GM18507 (cell line): ENCODE results near the gene NLRX1.
A peak's percentile ranks its signal among the peaks of the same experiment; 100 is the strongest.
"Not testable (repeated sequence)": the region's sequence is repeated elsewhere in the genome, so short reads cannot be mapped to it uniquely, and the experiment has no call there.

Experiments used
- DNase-seq: peaks from one replicate; pipeline ENCODE4 v3.0.0; 2011; ENCODE audit warnings: low read depth; ENCODE audit not compliant: insufficient read length; ENCODE audit errors: extremely low spot score
- FAIRE-seq: peaks from 2 replicates; lab custom pipeline; 2011; peaks lifted over from hg19 to GRCh38; lab: Jason Lieb, UNC

The NLRX1 gene

DNA sequence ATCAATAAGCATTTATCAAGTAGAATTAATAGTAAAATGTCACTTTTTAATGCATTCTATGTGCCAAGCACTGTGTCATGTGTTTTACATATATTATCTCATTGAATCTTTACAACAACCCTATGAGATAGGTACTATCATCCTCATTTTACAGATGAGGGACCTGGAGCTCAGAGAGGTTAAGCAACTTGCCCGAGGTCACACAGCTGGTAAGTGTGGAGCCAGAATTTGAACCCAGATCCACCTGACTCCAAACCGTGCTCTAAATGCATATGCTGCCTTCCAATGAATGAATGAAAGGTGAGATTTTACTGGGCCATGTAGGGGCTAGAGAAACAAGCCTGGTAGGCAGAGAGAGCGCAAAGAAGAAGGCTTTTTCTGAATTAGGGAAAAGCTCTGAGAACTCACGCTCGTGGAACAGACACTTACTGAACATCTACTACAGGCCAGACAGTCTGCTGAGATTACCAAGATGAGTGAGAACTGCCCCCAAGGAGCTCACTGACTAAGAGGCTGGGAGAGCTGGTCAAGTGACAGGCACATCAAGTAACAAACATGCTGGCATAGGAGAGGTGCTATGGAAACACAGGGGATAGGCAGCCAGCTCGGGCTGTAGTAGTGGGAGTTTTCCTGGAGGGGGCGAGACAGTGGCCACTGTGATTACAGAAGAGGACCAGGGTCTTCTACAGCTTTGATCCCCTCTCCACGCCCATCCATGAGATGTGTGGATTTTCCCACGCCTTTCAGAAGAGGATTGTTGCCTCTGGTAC lies 15.3 kb upstream of the NLRX1 start:
- no peak for DNase-seq
- no peak for FAIRE-seq

DNA sequence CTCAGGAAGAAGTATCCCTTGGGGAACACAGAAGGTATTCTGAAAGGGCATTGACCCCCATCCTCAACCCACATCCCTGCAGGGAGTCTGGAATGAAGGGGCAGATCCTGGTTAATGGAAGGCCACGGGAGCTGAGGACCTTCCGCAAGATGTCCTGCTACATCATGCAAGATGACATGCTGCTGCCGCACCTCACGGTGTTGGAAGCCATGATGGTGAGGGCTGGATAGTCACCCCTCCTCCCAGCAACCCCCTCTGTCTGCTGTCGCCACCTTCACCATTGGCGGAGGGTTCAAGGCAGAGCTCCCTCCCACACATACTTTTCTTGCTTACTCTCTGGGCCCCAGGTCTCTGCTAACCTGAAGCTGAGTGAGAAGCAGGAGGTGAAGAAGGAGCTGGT lies 14.3 kb upstream of the NLRX1 start:
- DNase-seq (no peak), FAIRE-seq (no peak)

DNA sequence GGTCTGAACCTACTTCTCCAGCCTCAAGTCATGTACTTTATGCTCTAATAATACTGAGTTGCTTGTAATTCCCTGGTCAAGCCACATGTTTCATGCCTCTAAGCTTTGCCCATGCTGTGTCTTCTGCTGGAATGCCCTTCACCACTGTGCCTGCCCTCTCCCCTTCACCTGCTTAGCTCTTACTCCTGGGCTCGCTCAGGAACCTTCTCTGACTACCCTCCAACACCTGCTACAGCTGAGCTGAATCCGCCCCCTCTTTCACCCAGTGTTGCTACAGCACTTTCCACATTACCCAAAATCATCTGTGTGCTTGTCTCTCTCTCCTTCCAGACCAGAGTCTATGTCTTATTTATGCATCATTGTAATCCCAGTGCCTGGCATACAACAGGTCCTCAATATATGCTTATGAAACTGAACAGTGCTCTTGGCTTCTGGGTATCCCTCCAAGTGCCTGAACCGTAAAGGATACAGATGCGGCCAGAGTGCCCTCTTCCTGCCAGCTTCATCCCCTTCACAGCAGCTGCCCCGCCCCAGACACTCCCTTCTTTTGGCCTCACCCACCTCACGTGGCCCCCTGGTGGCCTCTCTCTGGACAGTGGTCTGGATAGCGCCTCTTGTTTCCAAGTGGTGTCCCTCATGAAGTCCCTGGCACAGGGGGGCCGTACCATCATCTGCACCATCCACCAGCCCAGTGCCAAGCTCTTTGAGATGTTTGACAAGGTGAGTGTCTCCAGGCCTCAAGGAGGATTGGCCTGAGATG lies 12.6 kb upstream of the NLRX1 start:
- no peak for FAIRE-seq
- DNase-seq = no peak

DNA sequence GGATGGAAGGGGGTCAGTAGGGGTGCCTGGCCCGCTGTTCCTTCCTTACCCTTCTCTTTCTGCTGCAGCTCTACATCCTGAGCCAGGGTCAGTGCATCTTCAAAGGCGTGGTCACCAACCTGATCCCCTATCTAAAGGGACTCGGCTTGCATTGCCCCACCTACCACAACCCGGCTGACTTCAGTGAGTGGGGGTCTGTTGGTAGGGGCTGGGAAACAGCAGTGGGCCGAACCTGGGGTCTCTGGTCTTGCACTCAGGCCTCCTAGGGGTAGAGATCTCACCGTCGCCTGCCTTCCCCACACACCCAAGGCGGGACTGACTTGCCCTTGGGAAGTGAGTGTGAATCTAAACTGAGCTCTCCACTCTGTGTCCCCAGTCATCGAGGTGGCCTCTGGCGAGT lies 12.0 kb upstream of the NLRX1 start:
- FAIRE-seq (no peak), DNase-seq (no peak)

DNA sequence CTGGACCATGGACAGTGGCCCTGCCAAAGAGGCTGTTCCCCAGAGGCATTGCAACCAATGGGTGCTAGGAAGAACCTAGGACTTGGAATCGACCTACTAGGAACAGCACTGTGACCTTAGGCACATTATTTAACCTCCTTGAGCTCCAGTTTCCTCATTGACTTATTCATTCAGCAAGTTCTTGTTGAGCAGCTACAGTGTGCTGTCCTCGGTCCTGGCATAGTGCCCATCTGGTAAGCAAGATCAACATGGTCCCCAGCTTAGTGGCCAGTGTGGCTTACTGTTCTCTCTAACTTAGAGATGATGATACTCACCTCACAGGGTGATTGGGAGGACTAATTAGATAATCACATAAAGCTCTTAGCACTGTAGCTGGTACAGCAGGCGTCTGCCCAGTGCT lies 11.5 kb upstream of the NLRX1 start:
- no peak for DNase-seq
- FAIRE-seq = no peak

DNA sequence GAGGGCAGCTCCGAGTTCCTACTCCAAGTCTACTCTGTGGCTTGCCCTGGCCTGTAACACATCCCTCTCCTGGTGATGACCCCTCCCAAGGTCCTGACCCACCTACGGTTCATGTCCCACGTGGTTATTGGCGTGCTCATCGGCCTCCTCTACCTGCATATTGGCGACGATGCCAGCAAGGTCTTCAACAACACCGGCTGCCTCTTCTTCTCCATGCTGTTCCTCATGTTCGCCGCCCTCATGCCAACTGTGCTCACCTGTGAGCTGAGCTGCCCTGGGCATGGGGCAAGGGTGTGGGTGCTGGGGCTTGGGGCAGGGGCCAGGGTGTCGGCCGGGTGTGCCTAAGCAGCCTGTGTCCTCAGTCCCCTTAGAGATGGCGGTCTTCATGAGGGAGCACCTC lies 10.1 kb upstream of the NLRX1 start:
- FAIRE-seq = no peak
- DNase-seq = no peak

DNA sequence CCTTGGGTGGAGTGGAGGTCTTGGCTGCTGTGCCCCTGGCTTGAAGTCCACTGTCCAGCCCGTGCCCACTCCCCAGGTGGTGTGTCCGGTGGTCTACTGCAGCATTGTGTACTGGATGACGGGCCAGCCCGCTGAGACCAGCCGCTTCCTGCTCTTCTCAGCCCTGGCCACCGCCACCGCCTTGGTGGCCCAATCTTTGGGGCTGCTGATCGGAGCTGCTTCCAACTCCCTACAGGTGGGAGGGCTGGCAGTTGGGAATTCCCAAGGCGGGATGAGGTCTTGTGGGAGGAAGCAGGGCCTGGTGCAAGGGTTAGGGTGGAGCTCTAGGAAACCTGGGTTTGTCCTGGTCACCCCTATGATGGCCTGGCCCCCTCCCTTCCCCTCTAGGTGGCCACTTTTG lies 8.4 kb upstream of the NLRX1 start:
- FAIRE-seq = no peak

DNA sequence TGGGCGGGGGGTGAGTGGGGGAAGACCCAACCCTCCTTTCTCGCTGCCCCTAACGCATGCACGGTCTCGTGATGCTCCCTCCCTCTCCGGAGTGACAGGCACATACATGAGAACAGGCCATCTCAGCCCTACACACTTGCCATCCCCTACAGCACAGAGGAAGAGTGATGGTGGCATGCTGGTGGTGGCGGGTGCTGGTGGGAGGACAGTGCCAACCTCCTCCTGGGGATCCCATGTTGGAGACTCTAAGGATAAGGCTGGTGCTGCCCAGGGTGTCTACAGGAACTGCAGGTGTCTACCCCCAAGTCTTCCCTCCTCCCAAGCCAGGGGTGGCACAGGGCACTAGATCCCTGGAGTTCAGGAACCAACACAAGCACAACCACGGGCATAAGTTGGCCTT lies 6.7 kb upstream of the NLRX1 start:
- no peak for FAIRE-seq

More for the DNA sequence above, 8.4 kb upstream of the NLRX1 start:
- DNase-seq = no peak

DNA sequence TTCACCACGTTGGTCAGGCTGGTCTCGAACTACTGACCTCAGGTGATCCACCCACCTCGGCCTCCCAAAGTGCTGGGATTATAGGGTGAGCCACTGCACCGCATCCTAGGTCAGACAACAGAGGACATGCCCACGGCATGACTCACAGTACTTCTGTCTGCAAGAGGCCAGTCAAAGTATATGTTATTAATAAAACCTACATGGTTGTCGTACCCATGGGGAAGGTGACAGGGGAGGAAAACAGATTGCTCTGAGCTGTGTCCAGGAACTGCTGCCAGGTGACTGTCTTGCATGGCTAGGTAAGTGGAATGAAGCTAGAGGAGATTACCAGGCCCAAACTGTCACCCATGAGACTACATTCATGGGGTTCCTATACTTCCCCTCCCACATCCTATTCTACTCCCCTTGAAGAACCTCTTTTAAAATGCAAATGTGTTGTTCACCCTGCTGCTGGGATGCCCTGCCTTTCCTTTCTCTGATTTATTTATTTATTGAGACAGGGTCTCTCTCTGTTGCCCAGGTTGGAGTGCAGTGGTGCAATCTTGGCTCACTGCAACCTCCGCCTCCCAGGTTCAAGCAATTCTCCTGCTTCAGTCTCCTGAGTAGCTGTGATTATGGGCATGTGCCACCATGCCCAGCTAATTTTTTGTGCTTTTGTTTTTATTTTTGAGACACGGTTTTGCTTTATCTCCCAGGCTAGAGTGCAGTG lies 2.0 kb upstream of the NLRX1 start:
- DNase-seq = no peak
- no peak for FAIRE-seq

More for the DNA sequence above, 6.7 kb upstream of the NLRX1 start:
- DNase-seq = no peak

DNA sequence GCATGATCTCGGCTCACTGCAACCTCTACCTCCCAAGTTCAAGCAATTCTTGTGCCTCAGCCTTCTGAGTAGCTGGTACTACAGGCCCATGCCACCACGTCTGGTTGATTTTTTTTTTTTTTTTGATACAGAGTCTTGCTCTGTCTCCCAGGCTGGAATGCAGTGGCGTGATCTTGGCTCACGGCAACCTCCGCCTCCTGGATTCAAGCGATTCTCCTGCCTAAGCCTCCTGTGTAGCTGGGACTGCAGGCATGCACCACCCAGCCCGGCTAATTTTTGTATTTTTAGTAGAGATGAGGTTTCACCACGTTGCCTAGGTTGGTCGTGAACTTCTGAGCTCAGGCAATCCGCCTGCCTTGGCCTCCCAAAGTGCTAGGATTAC lies 1.5 kb upstream of the NLRX1 start:
- FAIRE-seq, DNase-seq: not testable (repeated sequence)

DNA sequence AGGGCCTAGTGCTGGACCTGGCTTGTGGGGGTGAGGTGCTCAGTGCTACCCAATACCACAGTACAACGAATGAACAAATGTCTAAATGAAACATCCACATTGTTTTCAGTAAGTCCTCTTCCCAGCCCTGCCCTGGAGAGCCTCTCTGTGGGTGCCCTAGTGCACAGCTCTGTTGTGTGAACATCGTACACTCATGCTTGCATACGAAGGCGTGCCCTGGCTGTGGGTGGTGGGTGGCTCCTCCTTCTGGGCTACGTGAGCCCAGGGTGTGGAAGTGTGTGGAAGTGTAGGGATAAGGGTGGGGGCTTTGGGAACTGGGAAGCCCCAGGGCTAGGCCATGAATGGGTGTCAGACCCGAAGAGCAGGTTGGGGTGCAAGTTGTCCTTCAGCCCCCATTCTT lies 592 bp upstream of the NLRX1 start:
- no peak for DNase-seq

DNA sequence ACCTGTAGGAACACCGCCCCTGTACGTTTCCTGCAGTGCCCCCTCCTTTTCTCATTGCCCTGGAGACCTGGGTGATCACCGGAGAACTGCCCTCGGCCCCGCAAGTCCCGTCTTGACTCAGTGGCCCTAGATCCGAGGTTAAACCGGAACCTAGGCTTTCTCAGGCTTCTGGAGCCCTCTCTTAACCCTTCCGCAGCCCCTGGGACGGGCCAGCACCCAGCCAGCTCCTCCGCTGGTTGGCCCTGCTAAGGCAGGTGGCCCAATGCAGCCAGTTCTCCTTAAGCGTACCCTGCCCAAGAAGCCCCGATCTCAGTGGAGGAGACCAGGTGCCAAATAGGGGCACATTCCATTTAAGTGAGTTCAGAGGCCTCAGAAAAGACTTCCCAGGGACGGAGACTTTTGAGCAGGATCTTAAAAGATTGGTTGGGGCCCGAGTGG lies 776 bp downstream of the NLRX1 start:
- peak; percentile 39 for DNase-seq

More for the DNA sequence above, 592 bp upstream of the NLRX1 start:
- FAIRE-seq = no peak

DNA sequence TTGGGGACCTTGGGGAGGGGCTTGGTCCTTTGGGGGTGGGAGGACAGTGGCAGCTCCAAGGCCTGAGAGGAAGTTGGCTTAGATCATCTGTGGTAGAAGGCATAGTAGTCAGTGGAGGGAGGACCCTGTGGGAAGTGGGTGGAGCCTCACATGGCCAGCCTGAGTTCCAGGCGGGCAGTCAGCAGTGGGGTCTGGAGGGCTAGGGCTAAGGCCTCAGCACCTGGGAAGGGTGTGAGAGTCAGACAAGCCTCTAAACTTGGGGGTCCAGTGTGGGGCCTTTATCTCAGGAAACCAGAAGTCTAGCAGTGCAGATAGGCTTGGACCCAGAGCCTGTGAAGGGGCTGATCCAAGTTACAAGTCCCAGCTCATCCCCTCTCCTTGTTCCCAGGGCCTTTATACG lies 4.0 kb downstream of the NLRX1 start:
- no peak for FAIRE-seq

More for the DNA sequence above, 776 bp downstream of the NLRX1 start:
- no peak for FAIRE-seq

DNA sequence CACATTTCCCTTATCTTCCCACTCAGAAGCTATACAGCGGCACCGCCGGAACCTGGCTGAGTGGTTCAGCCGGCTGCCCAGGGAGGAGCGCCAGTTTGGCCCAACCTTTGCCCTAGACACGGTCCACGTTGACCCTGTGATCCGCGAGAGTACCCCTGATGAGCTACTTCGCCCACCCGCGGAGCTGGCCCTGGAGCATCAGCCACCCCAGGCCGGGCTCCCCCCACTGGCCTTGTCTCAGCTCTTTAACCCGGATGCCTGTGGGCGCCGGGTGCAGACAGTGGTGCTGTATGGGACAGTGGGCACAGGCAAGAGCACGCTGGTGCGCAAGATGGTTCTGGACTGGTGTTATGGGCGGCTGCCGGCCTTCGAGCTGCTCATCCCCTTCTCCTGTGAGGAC lies 4.9 kb downstream of the NLRX1 start:
- FAIRE-seq = no peak

More for the DNA sequence above, 4.0 kb downstream of the NLRX1 start:
- no peak for DNase-seq

DNA sequence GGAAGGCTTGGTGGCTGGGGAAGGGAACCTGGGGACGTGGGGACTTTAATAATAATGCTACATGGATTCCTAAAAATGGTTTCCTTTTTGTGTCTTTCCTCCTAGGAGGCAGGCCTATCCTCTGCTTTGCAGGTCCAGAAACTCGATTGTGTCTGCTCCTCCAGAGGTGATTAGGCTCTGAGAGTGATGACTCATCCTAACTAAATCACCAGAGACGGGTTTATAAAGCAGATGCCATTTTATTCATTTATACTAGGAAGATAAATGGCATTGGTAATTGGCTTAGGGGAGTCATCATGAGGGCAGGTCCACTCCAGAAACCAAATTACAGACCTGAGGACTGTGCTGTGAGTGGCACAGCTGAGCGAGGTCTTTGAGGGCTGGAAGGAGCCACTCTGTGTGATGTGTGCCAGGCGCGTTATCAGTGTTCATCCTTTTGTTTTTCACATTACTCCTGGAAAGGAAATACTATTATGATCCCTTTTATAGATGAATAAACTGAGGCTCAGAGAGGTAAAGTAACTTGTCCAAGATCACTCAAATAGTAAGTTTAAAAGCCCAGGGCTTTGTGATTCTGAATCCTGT lies 7.1 kb downstream of the NLRX1 start:
- no peak for FAIRE-seq
- no peak for DNase-seq

More for the DNA sequence above, 4.9 kb downstream of the NLRX1 start:
- DNase-seq = no peak

DNA sequence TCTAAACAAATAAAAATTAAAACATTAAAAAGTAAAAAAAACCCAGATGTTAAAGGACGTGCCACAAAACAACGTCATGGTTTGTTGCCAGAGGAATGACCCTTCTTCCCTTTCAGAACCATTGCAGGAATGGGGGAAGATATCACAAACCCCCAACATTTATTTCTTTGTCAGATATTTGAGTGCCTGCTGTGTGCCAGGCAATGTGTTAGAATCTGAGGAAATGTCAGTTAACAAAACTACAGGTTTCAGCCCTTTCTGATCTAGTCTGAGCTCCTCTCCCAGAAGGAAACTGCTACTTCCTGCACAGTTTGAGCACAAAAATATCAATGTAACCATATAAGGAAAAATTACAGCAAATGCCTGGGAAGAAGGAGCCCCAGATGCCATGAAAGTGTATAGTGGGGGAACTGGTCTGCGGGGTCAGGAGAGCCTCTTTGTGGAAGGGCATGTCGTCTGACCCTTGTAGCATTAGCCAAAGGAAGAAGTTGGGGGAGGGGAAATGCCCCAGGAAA lies 9.7 kb downstream of the NLRX1 start:
- no peak for FAIRE-seq
- DNase-seq = no peak

DNA sequence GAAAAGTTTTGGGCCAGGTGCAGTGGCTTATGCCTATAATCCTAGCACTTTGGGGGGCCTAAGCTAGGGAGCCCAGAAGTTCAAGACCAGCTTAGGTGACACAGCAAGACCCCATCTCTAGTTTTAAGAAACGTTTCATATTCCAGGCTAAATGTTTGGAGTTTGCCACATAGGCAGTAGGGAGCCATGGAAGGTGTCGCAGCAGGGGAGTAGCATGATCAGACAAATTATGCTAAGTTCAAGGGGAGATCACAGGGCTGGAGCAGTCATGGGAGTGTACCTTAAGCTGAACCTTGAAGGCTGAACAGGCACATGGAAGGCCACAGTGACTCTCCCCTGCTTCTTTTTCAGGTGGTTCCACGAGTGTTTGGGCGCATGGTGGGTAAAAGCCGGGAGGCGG lies 10.8 kb downstream of the NLRX1 start:
- FAIRE-seq = no peak
- DNase-seq = no peak

DNA sequence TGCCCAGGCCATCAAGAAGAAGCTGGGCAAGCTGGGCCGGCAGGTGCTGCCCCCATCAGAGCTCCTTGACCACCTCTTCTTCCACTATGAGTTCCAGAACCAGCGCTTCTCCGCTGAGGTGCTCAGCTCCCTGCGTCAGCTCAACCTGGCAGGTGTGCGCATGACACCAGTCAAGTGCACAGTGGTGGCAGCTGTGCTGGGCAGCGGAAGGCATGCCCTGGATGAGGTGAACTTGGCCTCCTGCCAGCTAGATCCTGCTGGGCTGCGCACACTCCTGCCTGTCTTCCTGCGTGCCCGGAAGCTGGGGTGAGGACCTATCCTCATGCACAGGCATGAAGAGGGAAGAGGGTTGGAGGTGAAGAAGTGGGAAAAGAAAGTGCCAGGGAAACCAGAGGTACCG lies 11.5 kb downstream of the NLRX1 start:
- FAIRE-seq (no peak), DNase-seq (no peak)

DNA sequence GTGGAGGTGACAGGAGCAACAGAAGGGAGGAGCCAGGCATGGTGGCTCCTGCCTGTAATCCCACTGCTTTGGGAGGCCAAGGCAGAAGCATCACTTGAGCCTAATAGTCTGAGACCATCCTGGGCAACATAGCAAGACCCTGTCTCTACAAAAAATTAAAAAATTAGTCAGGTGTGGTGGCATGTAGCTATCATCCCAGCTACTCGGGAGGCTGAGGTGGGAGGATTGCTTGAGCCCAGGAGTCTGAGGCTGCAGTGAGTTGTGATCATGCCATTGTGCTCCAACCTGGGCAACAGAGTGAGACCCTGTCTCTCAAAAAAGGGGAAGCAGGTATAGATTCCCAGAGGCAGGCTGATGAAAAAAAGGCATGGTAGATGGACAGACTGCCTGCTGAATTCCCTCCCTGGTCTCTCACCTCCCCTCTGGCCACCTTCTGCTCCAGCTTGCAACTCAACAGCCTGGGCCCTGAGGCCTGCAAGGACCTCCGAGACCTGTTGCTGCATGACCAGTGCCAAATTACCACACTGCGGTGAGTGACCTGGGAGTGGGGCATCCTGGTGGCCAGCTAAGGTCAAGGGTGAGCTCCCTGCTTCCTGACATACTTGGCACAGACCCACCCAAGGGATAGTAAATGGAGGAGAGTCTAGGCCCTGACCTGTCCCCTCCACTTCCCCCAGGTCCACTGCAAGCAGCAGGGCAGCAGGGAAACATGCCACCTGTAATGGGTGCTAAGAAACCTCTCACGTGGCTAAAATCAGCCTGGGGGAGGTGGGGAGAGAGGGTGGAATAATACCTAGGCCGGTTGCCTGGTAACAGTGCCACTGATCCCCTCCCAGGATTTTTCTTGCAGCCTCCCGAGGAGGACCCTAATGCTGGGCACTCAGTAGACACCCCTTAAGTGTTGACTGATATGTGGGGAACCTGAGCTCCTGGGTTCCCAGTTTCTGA lies 12.5 kb downstream of the NLRX1 start:
- FAIRE-seq (no peak), DNase-seq (no peak)
